CD4-positive, alpha-beta T cell treated with Interleukin-4 for 1 hour (primary cell): Measurements from ENCODE around the gene EPG5.

Experiments
- DNase-seq, 2 donors: peaks; one replicate each; pipeline ENCODE4 v3.0.0-alpha.2; 2020 to 2022

The EPG5 gene

GRCh38 chr18:45920367-45920766, 46.8 kb downstream of the EPG5 start:
- no peak for DNase-seq

GRCh38 chr18:45916302-45916701, 50.8 kb downstream of the EPG5 start:
- no peak for DNase-seq

DNA sequence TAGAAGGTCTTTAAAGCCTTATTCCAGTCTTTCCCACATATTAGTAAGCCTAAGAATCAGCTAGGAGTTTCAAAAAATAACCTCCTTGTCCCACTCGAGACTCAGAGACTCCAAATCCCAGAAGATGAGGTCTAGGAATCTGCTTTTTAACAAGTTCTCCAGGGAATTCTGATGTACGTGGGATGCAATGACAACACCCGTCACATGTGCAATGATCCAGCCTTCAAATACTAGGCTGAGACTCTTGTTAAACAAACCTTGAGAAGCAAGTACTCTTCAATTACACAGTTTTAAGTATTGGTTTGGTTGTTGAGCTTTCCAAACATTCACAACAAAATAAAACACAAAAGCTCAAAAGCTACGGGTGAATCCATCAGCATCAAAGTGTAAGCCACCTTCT, 53.9 kb downstream of the EPG5 start:
- DNase-seq: no peak

GRCh38 chr18:45910405-45911023, 56.6 kb downstream of the EPG5 start:
- DNase-seq: peak; percentile 61 to 70

- no peak for DNase-seq
Measured at GRCh38 chr18:45901654-45902210, 65.4 kb downstream of the EPG5 start.

- no peak for DNase-seq
Measured at GRCh38 chr18:45900623-45901022, 66.5 kb downstream of the EPG5 start.

DNA sequence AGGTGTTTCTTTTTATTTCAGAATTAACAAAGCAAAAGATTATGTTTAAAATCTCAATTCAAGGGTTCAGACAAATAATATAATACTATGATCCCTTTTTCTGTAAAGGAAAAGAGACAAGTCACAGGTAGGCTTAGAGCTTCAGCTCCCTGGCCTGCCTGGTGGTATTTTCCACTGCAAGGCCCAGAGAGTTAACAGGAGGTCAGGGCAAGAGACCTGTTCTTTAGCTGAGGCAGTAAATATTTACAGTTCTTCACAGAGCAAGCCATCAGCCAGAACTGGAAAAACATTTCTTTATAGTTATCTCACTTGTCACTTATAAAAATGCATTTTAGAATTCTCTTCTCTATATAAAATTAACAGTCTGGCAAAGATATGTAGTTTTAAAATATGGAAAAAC, 70.1 kb downstream of the EPG5 start:
- no peak for DNase-seq

GRCh38 chr18:45896452-45896851, 70.7 kb downstream of the EPG5 start:
- no peak for DNase-seq

DNA sequence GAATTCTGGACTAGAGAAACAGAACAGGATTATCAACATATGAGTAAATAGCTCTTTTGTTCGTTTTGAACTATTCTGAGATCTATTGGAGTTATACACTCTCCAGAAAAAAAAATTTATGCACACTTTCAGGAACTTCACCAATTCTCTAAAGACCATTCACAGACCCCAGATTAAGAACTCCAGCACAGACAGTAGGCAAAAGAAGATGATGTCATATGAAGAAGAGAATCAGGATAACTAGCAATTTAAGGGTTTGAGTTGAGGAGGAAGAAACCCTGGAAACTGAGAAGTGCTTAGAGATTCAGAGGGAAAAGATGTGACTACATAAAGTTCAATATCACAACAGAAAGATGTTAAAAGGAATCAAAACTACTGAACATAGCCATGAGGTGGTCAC, 71.8 kb downstream of the EPG5 start:
- no peak for DNase-seq

DNA sequence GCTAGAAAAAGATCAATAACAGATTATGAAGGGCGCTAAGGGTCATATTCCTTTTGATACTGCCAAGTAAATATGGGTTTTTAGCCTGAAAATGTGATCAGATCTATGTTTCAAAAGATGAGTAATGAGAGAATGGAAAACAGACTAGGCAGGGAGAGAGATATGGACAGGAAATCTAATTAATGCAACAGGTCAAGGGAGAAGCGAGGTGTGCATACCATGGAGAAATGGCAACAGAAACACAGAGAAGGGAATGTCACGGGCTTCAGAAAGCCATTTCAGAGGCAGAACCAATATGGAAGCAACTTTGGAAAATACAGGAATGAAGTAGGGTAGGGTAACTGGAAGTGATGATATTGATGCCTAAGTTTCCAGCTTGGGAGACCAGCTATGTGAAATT, 72.3 kb downstream of the EPG5 start:
- no peak for DNase-seq

- no peak for DNase-seq
Measured at GRCh38 chr18:45891806-45892205, 75.3 kb downstream of the EPG5 start.

- peak in 1 of 2 donors; percentile 21 for DNase-seq
Measured at GRCh38 chr18:45890606-45891005, 76.5 kb downstream of the EPG5 start.

DNA sequence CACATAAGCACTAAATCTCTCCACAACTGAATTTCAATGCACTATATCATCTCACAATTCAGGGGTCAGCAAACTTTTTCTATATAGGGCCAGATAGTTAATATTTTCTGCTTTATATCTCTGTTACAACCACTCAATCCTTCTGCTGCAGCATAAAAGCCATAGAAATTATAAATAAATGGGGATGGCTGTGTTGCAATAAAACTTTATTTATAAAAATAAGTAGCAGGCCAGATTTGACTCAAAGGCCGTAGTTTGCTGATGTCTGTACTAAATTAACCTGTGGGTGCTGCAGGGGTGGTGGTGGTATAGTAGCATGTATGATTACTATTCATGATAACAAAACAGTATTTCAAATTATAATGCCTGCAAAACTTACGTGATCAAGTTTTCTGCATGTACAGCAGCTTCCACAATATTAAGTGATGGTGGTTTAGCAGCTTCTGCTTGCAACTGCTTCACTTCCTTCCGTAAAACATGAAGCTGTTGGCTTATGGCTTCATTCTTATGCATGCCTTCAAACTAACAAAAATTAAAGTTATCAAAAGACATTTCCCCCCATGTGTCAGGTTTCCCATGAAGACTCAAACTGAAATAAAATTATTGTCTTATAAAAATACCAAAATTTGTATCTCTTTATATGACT, 77.6 kb downstream of the EPG5 start:
- no peak for DNase-seq

DNA sequence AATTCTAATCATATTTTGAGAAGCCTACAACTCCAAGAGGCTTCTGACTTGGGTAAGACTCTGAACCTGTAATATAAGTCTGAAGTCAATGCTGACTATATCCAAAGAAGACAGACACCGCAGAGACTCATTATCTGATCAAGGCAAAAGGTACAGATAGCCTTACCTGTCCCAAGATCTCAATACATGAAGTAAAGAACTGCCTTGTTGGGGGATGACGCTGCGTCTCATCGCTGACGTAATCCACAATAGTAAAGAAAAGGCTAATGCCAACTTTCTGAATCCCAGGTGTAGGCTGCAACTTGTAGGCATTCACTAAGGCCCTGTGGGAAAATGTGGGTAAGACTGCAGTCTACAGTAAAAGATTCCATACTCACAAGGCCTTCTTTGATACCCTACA, 79.5 kb downstream of the EPG5 start:
- no peak for DNase-seq

GRCh38 chr18:45880876-45881558, 86.1 kb downstream of the EPG5 start:
- no peak for DNase-seq

DNA sequence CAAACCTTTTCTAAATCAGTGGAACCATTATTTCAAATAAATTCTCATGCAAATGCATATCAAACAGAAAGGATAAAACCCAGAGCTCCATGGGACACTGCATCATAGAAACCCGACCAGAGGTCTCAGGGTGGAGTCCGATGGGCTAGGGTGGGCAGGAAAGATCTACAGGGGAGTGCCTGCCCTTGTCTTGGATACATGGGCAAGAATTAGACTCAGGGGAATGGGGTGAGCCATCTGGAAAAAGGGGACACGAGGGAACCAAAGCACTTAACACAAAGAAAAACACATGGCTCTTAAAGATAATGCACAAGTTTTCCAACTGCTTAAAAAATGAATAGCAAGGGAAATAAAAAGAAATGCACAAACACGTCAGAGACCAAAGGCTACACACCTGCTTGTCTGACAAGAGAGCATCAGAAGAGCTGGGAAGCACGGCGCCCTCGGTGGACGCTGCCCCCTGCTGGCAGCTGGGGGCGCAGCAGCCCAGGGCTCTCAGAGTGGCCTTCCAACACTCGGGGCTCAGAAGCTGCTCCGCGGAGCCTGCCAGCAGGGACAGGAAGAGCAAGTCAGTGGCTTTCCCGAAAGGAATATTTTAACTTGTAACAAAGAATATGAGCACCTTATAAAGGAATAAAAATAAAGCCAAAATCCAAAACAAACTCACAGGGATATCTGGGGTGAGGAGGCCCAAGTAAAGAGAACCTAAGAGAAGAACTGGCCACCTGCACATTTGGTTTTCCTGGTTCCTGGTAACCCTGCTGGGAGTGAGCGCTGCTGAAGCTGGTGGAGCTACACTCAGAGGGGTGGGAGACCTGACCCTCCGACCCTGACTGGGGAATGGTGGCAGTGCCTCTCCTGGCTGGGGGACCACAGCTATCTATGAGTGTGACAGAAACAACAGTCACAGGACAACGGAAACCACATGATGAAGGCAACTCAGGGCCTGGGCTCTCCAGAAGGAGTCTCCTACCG, 87.2 kb downstream of the EPG5 start:
- peak; percentile 66 to 70 for DNase-seq

GRCh38 chr18:45877403-45877802, 89.7 kb downstream of the EPG5 start:
- DNase-seq: no peak

- no peak for DNase-seq
Measured at GRCh38 chr18:45876161-45876560, 91.0 kb downstream of the EPG5 start.

GRCh38 chr18:45874491-45875184, 92.5 kb downstream of the EPG5 start:
- DNase-seq: peak; percentile 43 to 63

DNA sequence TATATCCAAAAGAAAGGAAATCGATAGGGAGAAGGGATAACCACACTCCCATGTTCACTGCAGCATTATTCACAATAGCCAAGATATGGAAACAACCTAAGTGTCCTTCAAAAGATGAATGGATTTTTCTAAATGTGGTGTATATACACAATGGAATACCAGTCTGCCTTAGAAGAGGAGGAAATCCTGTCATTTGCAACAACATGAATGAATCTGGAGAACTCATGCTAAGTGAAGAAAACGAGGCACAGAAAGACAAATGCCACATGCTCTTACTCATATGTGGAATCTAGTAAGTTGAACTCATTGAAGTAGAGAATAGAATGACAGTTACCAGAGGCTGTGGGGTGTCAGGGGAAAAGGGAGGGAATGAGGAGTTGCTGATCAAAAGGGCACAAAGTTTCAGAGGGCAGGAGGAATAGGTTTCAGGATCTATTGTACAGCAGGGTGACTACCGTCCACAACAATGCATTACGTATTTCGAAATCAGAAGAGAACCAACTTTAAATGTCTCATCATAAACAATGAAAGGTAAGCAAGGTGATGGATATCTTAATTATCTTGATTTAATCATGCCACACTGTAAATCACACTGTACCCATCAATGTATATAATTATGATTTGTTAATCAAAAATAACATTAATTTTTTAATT, 95.6 kb downstream of the EPG5 start:
- no peak for DNase-seq

GRCh38 chr18:45870419-45870818, 96.7 kb downstream of the EPG5 start:
- DNase-seq: no peak

- DNase-seq: no peak
Measured at GRCh38 chr18:45865466-45865865, 101.7 kb downstream of the EPG5 start.
